Stimulated activated CD4-positive, alpha-beta T cell treated with anti-CD3 and anti-CD28 coated beads, Interleukin-15, amount 100 ng/mL, for 1 hour (primary cell): ENCODE results near the gene ASIC3.

ENCODE experiments used
- DNase-seq, 2 donors: peaks; one replicate each; pipeline ENCODE4 v3.0.0-alpha.2; 2020; ENCODE audit warnings: low read depth in 1 of 2, low spot score in 1 of 2

Gene ASIC3

GRCh38 chr7:151056666-151057505 lies 8.6 kb downstream of the ASIC3 start:
- no peak for DNase-seq

GRCh38 chr7:151057506-151057988 lies 9.2 kb downstream of the ASIC3 start, which contains the start of gene CDK5:
TSS of gene CDK5 (minus strand) at chr7:151057897. CDS start at chr7:151057848, 49 bp downstream.
- no peak for DNase-seq

- peak; percentile 92 to 93 for DNase-seq
Observed at GRCh38 chr7:151057989-151058780, 9.9 kb downstream of the ASIC3 start.

GRCh38 chr7:151058781-151059366 lies 10.5 kb downstream of the ASIC3 start:
- DNase-seq = no peak

GRCh38 chr7:151059367-151060112 lies 11.2 kb downstream of the ASIC3 start, which contains the start of gene SLC4A2:
TSS of gene SLC4A2 (plus strand) at chr7:151059589. CDS start at chr7:151061988, 2,399 bp downstream.
- peak; percentile 51 to 64 for DNase-seq

GRCh38 chr7:151060113-151060415 lies 11.7 kb downstream of the ASIC3 start:
- DNase-seq = no peak

- no peak for DNase-seq
Observed at GRCh38 chr7:151060416-151061212, 12.3 kb downstream of the ASIC3 start.

- no peak for DNase-seq
Observed at GRCh38 chr7:151061213-151062110, 13.1 kb downstream of the ASIC3 start.

- DNase-seq = no peak
Observed at GRCh38 chr7:151062111-151062398, 13.7 kb downstream of the ASIC3 start.

GRCh38 chr7:151062399-151063211 lies 14.3 kb downstream of the ASIC3 start:
- DNase-seq = no peak

GRCh38 chr7:151063212-151063561 lies 14.9 kb downstream of the ASIC3 start:
- no peak for DNase-seq

GRCh38 chr7:151064454-151064853 lies 16.1 kb downstream of the ASIC3 start:
- DNase-seq = no peak

GRCh38 chr7:151064993-151065392 lies 16.7 kb downstream of the ASIC3 start:
- no peak for DNase-seq

GRCh38 chr7:151065516-151065915 lies 17.2 kb downstream of the ASIC3 start:
- DNase-seq = no peak

- no peak for DNase-seq
Observed at GRCh38 chr7:151066273-151066974, 18.1 kb downstream of the ASIC3 start.

- DNase-seq = no peak
Observed at GRCh38 chr7:151068069-151068773, 19.9 kb downstream of the ASIC3 start.

GRCh38 chr7:151069841-151070573 lies 21.7 kb downstream of the ASIC3 start:
- DNase-seq = no peak
